GM18520 (cell line): ENCODE results near the gene NDUFA13.

Experiments
- ATAC-seq: cut with Tn5 transposase; IDR thresholded peaks from one replicate; pipeline ENCODE4 v1.9.1; 2021; ENCODE audit not compliant: unreplicated experiment

The NDUFA13 gene

DNA sequence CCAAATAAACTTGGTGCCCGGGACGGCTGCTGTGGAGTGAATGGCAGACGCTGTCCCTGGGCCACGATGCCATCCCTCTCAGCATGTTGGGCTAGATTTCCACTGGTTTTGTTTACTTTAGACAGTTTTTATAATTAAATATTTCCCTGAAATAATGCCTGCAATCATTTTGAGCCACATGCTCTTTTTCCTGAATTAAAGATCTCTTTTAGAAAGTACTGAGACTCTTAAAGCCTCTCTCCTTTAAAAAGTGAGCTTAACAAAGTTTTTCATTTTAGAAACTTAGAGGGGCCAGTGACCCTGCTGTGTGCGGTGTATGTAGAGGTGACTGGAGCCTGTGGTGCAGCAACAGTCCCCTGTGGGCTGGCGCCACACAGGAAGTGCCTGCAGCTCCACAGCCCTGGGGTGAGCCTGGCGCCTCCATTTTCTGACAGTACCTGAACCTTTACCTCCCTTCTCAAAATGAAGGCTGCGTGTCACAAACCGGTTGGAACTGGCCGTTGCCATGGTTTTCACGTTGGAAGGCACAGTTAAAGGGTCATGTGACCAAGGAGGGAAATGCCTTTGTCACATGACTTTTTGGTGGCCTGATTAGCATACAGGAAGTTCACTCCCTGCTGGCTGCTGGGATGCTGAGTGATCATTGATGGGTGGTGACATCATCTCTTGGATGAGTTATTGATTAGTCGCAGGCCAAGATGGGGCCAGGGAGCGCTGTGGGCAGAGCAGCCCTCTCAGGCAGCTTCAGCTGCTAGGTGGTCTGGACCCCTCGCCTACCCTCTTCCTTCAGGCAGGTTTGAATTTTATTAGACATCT lies 26.9 kb upstream of the NDUFA13 start:
- ATAC-seq, result peak; percentile 43

DNA sequence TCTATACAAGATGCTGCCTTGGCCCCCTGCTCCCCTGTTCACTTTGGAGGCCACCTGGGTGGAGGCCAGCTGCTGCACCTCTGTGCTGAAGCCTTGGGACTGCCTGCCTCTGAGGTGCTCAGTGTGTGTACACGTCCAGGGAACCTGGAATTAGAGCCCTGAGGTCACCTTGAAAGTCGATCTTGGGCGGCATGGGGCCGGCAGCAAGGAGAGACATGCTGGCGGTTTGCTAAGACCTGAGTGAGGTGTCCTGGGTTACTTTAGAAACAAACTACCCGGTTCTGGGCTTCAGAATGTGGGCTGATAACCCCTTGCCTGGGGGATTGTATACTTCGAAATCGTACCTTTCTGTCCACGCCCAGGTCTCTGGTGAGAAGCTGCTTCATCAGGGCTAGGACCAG lies 26.2 kb upstream of the NDUFA13 start:
- ATAC-seq, result no peak

DNA sequence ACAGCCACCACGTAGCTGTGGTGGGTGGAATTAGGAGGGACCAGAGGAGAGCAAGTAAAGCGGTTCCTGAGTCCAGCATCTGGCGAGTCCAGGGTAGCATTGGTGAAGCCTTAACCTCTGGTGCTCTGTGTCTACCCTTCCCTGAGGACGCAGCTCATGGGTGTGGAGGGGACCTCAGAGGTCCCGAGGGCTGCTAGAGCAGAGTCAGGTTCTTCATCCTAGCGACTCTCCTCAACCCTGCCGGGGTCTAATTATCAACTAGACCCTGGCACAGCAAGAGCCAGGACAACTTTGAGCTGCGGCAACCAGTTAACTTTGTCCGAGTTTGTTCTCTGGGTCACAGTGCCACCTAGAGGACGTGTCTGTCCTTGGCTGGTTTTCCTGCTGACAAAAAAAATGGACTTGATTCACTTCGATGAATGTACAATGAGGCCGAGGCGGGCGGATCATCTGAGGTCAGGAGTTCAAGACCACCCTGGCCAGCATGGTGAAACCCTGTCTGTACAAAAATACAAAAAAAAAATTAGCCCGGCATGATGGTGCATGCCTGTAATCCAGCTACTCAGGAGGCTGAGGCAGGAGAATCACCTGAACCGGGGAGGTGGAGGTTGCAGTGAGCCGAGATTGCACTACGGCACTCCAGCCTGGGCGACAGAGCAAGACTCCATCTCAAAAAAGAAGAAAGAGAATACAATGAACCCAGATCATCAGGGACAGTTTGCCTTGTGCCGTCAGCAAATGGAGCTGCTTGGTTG lies 25.6 kb upstream of the NDUFA13 start:
- ATAC-seq, result no peak

DNA sequence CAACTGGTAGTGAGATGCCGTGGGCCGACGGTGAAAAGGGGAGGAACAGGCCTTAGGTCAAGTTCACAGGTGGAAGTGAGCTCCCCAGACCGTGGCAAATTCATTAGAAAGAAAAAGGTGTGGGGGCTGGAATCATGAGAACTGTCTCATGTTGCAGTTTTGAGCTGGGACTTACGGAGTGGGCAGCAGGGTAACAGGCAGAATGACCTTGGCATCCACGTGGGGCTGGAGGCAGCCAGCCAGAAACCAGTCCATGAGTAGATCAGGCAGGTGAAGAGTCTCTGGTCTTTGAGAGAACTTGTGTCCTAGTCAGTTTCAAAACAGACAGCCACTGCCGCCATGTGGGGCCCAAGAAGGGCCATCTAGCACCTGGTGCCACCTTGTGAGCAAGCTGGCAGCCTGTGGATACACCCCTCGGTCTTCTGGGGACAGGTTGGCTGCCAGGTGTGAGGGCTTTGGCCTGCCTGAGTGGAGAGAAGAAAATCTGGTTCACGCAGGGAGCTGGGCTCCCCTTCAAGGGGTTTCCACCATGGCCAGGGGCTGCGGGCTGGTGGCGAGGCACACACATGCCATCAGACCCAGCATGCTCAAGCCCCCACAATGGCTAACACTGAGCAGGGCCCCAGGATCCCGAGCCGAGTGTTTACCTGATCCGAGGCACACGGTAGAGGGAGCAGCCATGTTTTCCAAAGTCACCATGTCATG lies 24.6 kb upstream of the NDUFA13 start:
- ATAC-seq, result no peak

DNA sequence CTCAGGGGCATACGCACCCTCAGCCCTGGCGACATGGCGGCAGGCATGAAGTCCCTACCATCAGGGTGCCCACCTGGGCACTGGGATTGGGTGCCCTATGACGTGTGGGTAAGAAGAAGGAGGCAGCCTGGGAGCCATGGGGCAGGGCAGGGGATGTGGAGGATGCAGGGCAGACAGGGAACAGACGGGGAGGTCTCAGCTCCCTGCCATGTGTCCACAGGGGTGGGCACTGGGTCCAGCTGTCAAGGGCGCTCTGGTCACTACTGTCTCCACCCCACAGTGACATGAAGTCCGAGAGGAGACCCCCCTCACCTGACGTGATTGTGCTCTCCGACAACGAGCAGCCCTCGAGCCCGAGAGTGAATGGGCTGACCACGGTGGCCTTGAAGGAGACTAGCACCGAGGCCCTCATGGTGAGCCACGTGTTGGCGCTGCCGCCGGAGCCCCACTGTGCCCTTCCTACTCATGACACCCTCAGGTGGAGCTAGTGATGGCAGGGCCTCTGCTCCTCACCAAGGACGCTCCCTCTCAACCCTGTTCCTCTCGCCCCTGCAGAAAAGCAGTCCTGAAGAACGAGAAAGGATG lies 23.9 kb upstream of the NDUFA13 start:
- no peak for ATAC-seq

DNA sequence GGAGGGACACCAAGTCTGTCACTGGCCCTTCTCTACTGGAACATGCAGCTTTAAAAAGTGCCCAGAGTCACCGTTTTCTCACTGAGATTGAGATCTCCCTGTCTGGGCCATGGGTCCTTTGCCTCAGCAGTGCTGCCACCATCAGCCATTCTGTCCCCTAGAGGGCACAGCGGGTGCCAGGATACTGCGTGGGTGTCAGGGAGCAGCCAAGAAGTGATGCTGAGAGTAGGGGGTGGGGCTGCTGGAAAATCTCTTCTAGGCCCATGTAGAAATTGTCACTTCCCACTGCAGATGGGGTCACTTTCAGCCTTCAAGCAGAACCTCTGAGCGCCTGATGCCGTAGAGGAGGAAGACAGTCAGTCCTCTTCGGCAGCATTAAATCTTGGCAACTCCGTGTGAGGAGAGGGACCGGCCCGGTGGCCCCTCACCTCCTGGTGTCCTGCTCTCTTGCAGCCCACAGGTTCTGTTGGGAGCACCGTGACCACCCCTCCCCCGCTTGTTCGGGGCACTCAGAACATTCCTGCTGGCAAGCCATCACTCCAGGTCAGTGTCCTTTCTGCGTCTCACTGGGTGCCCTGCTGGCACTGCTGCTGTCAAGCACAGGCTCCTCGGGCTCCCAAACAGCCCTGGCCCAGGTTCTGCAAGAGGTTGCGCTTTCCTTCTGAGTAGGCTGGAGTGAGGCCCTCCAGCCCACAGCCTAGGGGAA lies 22.0 kb upstream of the NDUFA13 start:
- ATAC-seq, result no peak

DNA sequence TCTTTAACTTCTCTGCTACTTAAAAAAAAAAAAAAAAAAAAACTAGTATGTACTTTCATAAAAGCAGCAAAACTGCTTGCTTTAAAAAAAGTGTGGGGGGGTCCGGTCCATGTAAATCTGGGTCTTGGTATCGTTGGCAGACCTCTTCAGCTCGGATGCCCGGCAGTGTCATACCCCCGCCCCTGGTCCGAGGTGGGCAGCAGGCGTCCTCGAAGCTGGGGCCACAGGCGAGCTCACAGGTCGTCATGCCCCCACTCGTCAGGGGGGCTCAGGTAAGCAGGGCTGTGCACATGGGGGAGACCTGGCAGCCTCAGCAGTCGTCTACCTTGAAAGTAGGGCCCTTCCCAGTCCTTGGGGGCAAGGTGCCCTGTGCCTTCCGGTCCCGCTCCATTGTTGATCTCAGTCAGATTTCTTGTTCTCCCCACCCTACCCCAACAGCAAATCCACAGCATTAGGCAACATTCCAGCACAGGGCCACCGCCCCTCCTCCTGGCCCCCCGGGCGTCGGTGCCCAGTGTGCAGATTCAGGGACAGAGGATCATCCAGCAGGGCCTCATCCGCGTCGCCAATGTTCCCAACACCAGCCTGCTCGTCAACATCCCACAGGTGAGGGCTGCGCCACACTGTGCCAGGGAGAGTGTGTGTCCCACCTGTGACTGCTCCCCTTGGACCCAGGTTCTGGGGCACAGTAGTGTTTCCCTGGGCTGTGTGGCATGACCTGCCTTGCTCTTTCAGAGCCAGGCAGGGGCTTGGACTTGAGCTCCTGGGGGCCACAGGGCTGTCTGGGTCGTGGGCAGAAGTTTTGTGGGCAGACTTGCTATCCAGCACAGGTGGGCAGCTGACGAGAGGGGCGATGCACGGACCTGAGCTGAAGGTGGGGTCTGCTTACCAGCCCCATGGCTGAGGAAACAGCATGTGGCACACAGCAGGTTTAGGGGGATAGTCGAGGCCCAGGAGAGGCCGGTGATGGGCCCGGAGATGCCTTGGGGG lies 20.1 kb upstream of the NDUFA13 start:
- ATAC-seq, result no peak

DNA sequence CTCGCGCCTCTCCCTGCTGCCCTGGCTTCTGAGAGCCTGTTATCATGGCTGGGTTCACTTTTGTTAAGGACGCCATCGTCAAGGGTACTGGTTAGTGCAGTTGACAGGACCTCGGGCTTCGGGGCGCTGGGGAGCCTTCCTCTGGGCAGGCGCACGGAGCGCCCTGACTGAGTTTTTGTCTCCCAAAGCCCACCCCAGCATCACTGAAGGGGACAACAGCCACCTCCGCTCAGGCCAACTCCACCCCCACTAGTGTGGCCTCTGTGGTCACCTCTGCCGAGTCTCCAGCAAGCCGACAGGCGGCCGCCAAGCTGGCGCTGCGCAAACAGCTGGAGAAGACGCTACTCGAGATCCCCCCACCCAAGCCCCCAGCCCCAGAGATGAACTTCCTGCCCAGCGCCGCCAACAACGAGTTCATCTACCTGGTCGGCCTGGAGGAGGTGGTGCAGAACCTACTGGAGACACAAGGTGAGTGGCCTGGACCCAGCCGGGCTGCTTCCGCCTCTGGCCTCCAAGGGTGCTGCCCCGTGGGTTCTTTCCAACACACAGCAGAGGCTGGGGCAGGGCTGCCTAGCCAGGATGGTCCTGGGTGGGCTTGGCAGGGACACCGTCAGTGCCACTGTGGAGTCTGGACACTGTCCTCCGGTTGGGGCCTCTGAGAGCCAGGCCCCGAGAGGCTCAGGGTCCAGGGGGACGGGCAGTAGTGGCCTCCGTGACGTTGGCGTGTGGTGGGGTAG lies 17.6 kb upstream of the NDUFA13 start:
- no peak for ATAC-seq

DNA sequence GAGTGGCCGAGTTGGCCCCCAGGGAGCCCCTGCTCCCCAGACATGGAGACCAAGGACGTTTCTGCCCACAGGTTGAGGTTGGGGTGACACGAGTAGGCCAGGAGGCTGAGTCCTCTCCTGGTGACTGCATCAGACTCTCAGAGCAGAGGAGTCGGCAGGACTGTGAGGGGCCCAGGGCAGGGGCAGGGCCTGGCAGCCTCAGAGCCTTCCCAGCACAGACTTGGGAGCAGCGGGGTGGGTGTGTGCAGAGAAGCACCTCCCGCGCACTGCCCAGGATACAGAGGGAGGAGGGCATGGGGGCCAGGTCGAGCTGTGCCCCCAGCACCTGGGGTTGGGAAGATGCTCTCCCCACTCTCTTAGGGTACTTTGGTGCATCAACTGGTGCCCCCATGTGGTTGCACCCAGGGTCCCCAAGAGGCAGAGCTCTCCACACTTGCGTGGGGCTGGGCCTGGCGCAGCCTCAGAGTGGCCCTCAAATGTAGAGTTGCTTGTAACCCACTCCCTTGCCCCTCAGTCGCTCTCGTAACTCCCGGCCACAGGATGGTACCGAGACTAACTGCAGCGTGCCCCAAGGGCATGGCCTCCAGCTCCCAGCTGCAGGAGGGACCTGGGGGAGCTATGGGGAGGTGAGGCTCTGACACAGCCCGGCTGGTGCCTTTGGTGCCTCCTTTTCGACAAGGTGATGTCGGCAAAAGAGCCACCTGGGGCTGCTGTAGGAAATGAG lies 16.6 kb upstream of the NDUFA13 start:
- ATAC-seq, result no peak

DNA sequence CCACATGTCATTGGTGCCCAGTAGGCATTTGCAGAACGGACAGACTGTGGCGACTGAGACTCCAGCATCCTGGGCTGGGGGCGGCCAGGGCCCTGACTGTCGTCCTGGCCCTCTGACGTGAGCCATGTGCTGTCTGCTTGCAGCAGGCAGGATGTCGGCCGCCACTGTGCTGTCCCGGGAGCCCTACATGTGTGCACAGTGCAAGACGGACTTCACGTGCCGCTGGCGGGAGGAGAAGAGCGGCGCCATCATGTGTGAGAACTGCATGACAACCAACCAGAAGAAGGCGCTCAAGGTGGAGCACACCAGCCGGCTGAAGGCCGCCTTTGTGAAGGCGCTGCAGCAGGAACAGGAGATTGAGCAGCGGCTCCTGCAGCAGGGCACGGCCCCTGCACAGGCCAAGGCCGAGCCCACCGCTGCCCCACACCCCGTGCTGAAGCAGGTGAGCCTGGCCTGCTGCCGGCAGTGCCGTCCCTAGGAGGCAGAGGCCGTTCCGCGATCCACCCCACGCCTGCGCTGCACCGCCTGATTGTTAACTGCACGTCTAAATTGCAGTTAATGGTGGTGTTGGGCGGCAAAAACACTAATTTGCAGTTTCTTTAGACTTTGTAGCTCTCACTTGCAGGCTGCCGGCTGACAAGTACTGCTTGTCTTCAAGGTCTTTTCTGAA lies 14.9 kb upstream of the NDUFA13 start:
- ATAC-seq, result no peak

DNA sequence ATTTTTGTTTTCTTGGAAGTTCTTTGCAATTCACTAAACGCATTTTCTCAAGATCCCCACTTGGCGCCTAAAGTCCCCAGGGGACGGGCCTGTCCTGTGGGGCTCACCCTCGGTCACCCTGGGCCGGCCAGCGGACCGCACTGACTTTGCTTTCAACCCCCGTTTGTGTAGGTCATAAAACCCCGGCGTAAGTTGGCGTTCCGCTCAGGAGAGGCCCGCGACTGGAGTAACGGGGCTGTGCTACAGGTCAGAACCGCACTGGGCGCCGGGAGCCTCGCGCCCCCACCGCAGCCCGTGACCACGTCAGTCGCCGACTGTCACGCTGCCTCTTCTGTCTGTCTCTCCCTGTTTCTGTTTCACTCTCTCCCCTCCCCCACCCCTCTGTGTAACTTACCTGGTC lies 14.2 kb upstream of the NDUFA13 start:
- no peak for ATAC-seq

DNA sequence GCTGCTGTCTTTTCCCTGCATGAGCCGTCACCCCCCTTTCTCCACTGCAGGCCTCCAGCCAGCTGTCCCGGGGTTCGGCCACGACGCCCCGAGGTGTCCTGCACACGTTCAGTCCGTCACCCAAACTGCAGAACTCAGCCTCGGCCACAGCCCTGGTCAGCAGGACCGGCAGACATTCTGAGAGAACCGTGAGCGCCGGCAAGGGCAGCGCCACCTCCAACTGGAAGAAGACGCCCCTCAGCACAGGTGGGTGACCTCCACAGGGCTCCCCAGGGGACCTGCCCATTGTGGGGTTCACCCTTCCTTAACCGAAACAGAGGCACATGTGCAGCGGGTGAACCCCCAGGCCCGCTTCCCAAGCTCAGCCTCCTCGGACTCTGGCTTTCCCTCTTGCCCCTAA lies 13.7 kb upstream of the NDUFA13 start:
- ATAC-seq, result no peak

DNA sequence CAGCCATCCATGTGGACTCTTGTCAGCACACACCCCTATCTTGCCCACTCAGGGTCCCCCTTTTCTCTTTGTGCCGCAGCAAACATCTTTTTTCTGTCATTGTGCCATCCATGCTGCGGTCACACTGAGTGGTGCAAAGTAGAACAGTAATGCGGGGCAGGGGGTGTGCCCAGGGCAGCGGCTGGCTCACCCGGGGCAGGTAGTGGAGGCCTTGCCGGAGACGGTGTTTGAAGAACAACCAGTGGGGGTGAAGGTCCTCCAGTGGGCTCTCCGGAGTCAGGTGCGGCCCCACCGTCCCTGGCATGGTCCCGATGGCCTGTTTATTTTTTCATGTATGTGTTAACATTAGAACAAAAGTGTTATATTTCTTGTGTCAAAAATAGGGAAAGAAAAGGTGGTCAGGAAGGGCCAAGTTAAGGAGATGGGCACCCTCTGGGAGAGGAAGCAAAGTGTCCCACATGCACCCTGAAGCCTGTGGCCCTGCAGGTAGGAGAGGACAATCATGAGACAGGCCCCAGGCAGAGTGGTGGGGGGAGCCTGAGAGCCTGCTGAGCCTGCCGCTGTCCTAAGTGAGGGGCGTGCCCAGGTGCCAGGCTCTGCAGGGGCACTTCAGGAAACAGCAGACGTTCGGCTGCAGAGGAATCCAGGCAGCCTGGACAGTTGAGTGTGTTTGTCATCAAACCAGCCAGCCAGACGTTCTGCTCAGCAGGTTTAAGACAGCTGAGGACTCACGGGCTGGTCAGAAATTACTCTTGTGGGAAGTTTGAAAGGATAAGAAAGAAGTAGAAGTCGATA lies 13.0 kb upstream of the NDUFA13 start:
- ATAC-seq, result no peak

DNA sequence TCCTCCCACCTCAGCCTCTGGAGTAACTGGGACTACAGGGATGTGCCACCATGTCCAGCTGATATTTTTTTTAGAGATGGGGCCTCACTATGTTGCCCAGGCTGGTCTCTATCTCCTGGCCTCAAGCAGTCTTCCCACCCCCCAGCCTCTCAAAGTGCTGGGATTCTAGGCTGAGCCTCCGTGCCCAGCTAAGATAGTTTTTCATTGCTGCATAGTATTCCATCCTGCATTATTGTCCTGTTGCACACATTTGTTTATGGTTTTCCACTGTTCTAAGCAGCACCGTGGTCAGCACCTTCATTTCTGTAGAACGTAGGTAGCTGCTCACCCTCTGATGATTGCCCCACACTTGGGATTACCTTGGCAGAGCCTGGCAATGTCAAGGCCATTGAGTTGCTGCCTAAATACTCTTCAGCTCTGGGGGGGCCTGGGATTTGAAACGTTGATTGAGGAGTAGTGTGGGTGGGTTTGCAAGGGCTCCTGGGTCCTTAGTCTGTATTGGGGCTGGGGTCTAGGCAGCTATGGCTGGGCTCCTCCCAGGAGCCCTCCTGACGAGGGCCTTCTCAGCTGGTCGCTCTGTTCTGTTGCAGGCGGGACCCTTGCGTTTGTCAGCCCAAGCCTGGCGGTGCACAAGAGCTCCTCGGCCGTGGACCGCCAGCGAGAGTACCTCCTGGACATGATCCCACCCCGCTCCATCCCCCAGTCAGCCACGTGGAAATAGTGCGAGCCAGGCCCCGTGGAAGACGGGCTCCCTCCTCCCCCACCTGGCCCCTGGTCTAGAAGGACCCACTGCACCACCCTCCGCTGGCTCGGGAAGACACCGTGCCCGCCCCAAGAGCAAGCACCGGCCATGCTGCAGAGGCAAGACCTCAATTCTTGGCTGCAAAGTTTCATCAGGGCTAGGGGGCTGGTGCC lies 11.0 kb upstream of the NDUFA13 start:
- no peak for ATAC-seq

DNA sequence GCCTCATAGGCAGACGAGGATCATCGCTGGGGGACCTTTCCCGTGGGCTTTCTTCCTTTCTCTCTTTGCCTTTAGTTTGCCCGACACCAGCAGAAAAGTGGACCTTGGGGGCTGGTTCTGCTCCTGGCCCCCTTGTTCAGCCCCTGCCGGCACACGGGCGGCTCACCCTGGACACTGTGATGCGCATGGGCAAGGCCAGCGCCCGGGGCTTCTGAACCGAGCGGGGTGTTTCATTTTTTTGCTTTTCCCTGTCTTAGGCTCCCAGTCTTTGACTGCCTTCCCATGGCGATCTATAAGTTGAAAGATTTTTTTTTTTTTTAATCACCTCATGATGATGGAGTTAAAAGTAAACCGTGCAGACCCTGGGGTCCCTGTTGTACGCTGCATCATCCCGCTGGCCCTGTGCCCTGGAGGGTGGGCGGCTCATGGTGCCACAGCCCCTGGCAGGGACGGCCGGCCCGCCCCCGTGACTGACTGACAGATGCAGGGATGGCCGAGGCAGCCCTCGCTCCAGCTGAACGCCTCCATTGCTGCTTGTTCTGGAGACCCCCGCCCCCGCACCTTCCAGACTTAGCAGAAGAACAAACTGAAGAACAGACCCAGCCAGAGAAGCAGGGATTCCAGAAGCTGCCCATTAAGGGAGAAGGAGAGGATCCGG lies 10.2 kb upstream of the NDUFA13 start:
- ATAC-seq, result no peak
